22Rv1 (cell line): ENCODE measurements around the gene WNT4.

Source experiments
- CTCF ChIP-seq: fragments of 450-650 bp; IDR thresholded peaks from 2 replicates; pipeline ENCODE4 v1.5.1; 2017; ENCODE audit warnings: mild to moderate bottlenecking
- ZFX ChIP-seq: fragments of 450-650 bp; IDR thresholded peaks from 2 replicates; pipeline ENCODE4 v1.6.1; 2017; ENCODE audit warnings: antibody characterized with exemption, borderline replicate concordance

DNA sequence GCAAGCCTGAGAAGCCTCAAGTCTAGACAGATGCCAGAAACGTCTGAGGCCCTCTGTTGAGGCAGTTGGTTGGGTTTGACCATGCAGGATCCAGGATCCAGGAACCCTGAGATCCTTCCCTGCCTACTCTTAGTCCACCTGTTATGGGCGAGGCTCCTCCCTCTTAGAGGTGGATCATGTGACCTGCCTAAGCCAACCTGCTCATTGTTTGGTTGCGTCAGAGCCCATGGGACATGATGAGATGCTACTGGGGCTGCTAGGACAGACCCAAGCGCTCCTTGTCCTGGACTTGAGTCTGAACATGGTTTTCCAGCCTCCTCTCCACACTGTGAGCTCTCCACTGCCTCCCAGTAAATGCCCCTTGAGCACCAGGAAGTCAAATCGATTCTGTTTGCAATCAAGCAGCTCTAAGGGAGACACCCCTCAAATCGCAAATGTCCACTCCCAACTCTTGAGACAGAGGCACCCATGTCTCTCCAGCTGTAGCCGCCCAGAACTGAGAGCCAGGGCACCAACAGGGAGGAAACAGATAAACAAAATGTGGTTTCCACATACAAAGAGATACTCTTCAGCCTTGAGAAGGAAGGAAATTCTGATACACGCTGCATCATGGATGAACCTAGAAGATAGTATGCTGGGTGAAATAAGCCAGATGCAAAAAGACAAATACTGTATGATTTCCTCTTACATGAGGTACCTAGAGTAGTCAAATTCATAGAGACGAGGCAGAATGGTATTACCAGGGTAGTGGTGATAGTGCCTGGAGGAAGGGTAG lies 31.7 kb upstream of the WNT4 start:
- TF ChIP-seq CTCF: no peak
- no peak for TF ChIP-seq ZFX
